H1 (cell line): ENCODE measurements around the gene P2RX2. TPM values are rescaled to one million over a fixed set of nuclear protein-coding genes. Genes with fewer than 3 reads are reported as not detected.

Experiments
- polyA plus RNA-seq, 7 experiments: library from polyadenylated mRNA; depleted of rRNA in 3 of 7; stranded (reverse) in 5 of 7; unstranded in 2 of 7; fragments of >200 nt in 5 of 7; fragments of 200-250 nt in 2 of 7; gene quantifications; 1 replicate in 5 of 7; 2 replicates in 1 of 7; 4 replicates in 1 of 7; pipeline versions ENCODE4 v1.2.1 to v1.2.3, GENCODE V29; 2011 to 2013; ENCODE audit warnings: missing spikeins in 2 of 7, mixed read lengths in 2 of 7
- total RNA-seq: library from RNA; stranded (reverse); fragmentation: NEBNext Ultra II Directional; extraction: Animal tissue kit (Norgen Biotek cat#: 25700); gene quantifications from 2 replicates; pipeline ENCODE4 v1.2.1, GENCODE V29; 2021
- TF ChIP-seq, protein P1 (sequence below): IDR thresholded peaks from 2 replicates; pipeline ENCODE4 v1.6.1; 2012; ENCODE audit warnings: inconsistent platforms
- TF ChIP-seq, protein P2 (sequence below): IDR thresholded peaks from 2 replicates; pipeline ENCODE4 v1.6.1; 2011; ENCODE audit warnings: low read length, improper control_type of control experiment

The P2RX2 gene
- total and polyA plus RNA-seq, 2 of the 8 experiments (the other 6 are each of a cell fraction or from before 2014, with no cell fraction given) = 0.84 to 2.2 TPM

GRCh38 chr12:132630672-132631071 lies 12.1 kb downstream of the P2RX2 start (continued):
- TF ChIP-seq, protein P1, sequence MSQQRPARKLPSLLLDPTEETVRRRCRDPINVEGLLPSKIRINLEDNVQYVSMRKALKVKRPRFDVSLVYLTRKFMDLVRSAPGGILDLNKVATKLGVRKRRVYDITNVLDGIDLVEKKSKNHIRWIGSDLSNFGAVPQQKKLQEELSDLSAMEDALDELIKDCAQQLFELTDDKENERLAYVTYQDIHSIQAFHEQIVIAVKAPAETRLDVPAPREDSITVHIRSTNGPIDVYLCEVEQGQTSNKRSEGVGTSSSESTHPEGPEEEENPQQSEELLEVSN = no peak
- TF ChIP-seq, protein P2, sequence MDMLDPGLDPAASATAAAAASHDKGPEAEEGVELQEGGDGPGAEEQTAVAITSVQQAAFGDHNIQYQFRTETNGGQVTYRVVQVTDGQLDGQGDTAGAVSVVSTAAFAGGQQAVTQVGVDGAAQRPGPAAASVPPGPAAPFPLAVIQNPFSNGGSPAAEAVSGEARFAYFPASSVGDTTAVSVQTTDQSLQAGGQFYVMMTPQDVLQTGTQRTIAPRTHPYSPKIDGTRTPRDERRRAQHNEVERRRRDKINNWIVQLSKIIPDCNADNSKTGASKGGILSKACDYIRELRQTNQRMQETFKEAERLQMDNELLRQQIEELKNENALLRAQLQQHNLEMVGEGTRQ = no peak
- TF ChIP-seq, all 59 proteins: peak for 0
